GM12865 (cell line): ENCODE measurements around the gene GLIS1.

Source experiments
- DNase-seq: peaks from one replicate; pipeline ENCODE4 v3.0.0; 2010; ENCODE audit warnings: low read depth
- H3K4me3 ChIP-seq: 2 replicates; pipeline ENCODE4 v1.5.1; 2011; ENCODE audit warnings: mild to moderate bottlenecking, low read depth, low read length, control low read depth
- TF ChIP-seq, protein P1 (sequence below): IDR thresholded peaks from 2 replicates; pipeline ENCODE4 v1.5.1; 2011; ENCODE audit warnings: low read length, control low read depth, low read depth, inconsistent platforms; ENCODE audit not compliant: insufficient read depth; ENCODE audit errors: missing control alignments

The GLIS1 gene

DNA sequence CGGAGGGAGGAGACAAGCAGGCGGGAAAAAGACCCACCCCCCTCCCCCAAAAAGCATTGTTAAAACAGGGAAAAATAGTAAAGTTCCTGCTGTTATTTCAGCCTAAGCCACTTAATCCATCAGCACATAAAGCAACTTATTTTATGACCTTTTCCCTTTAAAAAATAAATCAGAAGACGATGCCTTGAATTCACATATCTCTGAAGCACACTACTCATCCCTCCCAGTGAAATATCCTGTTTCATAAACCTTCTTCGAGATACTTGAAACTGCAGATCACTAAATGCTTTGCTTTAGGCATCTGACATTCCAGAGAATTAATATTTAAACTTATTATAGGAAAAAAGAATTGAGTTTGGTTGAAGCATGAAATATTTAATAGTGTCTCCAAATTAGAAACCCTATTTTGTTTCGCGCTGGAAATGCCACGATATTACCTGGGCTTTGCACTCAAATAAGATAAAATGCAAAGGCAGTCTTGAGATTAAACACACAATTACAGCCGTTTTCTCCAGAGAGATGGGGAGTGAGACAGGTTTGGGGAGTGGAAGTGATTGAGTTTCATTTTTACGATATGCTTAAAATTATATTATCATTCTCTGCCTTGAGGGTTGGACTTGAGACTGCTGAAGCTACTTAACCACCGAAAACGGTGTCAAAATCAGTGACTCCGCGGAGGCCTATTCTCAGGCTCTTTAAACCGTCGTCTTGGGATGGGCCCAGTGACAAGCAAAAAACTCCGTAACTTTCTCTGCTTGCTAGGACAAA lies 9.3 kb downstream of the GLIS1 start:
- TF ChIP-seq, protein P1, sequence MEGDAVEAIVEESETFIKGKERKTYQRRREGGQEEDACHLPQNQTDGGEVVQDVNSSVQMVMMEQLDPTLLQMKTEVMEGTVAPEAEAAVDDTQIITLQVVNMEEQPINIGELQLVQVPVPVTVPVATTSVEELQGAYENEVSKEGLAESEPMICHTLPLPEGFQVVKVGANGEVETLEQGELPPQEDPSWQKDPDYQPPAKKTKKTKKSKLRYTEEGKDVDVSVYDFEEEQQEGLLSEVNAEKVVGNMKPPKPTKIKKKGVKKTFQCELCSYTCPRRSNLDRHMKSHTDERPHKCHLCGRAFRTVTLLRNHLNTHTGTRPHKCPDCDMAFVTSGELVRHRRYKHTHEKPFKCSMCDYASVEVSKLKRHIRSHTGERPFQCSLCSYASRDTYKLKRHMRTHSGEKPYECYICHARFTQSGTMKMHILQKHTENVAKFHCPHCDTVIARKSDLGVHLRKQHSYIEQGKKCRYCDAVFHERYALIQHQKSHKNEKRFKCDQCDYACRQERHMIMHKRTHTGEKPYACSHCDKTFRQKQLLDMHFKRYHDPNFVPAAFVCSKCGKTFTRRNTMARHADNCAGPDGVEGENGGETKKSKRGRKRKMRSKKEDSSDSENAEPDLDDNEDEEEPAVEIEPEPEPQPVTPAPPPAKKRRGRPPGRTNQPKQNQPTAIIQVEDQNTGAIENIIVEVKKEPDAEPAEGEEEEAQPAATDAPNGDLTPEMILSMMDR = no peak
- H3K4me3 ChIP-seq = no peak overlapping the region
- no peak for DNase-seq

DNA sequence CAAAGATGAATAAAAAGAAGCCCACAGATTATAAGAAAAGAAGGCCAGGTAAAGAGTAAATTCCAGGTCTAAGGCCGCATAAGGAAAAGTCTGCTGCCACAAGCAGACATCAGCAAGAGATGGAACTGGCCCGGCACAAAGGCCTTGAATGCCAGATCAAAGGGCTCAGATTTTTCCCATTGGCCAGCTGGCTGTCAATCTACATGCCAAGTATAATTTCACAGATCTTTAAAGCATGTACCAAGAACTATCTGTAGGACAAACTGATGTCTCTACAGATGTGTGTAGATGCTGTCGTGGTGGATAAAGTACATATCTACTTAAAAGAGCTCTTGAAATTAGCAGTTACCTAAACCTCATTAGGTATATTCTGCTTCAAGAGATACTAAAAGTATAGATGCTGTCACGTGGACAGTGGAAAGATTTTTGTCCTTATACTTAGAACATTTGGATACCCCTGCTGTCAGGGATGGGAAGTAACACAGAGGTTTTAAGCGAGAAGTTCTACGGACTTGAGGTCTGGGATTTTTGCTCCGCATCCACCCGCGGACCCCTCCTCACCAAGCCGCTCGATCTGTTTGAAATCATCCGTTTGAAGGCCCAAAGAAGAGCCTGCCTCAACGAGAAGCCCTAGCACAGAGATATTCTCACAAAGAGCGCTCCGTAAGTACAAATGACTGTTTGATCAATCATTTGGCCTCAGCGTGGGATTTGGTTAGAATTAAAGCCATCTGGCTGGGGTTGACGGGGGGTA lies 10.1 kb downstream of the GLIS1 start:
- DNase-seq = no peak
- H3K4me3 ChIP-seq = no peak overlapping the region
- TF ChIP-seq, protein P1 = no peak

DNA sequence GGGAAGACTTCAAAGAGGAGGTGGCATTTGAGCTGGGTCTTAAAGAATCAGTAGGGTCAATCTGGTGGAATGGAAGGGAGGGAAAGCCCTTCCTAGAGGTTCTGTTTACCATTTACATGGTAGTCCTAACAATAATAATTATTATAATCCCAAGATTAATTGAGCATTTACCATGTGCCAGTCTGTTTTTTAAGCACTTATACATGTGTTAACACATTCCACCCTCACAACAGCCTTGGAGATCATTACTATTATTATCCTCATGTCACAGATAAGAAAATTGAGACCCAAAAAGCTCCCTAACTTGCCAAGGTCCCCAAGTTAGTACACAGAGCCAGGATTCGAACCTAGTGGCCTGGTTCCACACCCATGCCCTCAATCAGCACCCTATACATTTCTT lies 10.8 kb downstream of the GLIS1 start:
- no peak overlapping the region for H3K4me3 ChIP-seq
- TF ChIP-seq, protein P1 = no peak
- DNase-seq = no peak

DNA sequence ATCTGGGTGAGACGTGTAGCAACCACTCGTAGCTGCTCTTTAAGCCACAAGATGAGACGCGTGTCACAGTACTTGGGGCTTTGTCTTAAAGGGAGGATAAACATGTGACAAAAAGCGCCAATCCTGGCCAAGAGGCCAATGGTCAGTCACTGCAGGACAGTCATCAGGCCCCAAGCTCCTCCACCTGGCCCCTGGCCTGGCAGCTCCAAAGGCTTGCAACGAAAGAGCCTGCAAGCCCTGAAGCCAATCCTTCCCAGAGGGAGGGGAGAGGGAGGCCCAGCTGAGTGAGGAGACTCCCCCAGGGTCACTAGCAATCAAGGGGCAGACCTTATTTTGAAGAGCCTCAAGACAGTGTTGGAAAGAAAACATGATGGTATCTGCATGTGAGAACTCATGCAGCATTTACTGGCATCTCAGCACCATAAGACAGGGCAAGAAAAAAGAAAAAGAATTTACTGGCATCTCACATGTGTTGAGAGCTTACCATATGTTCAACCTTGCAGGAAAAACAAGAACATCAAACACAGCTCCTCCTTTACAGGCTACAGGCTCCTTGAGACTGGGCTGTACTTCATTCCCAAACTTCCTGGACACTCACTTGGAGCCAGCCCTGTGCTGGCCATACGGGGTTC lies 11.4 kb downstream of the GLIS1 start:
- TF ChIP-seq, protein P1 = no peak
- H3K4me3 ChIP-seq = no peak overlapping the region
- no peak for DNase-seq

DNA sequence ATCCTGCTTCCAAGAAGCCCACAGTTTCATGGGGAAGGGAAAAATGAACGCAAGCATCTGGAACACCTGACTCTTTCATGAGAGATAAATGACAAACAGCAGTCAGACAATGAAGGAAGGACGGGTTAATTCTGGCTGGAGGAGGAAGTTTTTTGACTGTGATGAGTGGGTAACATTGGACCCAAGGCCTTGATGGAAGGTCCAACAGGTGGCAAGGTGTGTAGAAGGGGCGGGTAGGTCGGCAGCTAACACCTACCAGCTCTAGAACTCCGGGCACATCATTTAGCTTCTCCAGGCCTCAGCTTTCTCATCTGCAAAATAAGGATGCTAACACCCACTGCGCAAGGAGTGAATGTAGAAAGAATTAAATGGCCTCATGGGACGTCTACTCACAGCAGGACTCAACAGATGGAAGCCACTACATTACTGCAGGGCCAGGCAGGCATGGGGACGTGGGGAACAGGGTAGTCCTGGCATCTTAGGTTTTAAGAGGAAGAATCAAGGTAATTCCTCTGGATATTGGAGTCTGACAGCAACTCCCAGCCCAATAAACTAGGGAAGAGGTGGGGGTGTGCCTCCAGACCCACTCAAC lies 12.9 kb downstream of the GLIS1 start:
- TF ChIP-seq, protein P1 = no peak
- no peak for DNase-seq
- H3K4me3 ChIP-seq = no peak overlapping the region

DNA sequence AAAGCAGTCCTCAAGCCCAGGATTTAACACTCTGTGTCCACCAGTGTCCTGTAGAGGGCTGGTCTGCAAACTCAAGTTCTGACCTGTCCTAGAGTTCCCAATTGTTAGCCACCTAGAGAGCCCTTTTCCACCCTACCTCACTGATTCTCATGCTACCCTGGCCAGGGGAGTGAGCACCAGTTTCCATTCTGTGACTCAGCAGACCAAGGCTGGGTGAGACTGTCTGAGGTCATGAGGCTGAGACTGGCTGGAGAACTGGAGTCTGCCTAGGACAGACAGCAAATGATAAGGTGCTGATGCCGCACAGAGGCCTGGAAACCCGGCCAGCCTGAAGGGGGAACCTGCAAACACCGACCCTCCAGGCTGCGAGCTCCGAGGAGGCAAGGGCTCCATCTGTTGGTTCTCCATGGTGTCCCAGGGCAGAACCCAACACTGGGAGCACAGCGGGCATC lies 13.7 kb downstream of the GLIS1 start:
- no peak for DNase-seq
- TF ChIP-seq, protein P1 = no peak
- H3K4me3 ChIP-seq = no peak overlapping the region
